HEK293T (cell line): Measurements from ENCODE around the gene NCAN.
"Not testable (repeated sequence)": the region's sequence is repeated elsewhere in the genome, so short reads cannot be mapped to it uniquely, and the experiment has no call there.

ENCODE experiments used
- CTCF ChIA-PET: fragments of 350-600 bp; formaldehyde crosslinking; extraction: SDS; loops from one replicate; lab custom pipeline; 2021; ENCODE audit warnings: antibody characterized with exemption, inconsistent platforms; lab: Yijun Ruan, JAX
- POLR2A ChIA-PET: fragments of 350-600 bp; formaldehyde crosslinking; extraction: SDS; loops from one replicate; lab custom pipeline; 2020; ENCODE audit warnings: antibody characterized with exemption, inconsistent platforms; lab: Yijun Ruan, JAX
- DNase-seq: peaks from one replicate; pipeline ENCODE4 v3.0.0; 2012; ENCODE audit warnings: mixed read lengths; ENCODE audit errors: extremely low spot score
- ARNT ChIP-seq: fragments of 450-650 bp; IDR thresholded peaks from 2 replicates; pipeline ENCODE4 v1.6.1; 2017; ENCODE audit warnings: mild to moderate bottlenecking
- BHLHE40 ChIP-seq: fragments of 450-650 bp; IDR thresholded peaks from 2 replicates; pipeline ENCODE4 v1.6.1; 2016; ENCODE audit warnings: mild to moderate bottlenecking, moderate library complexity, borderline replicate concordance
- CTBP1 ChIP-seq: fragments of 450-650 bp; IDR thresholded peaks from 2 replicates; pipeline ENCODE4 v1.6.1; 2016; ENCODE audit warnings: borderline replicate concordance
- ELF4 ChIP-seq: fragments of 450-650 bp; IDR thresholded peaks from 2 replicates; pipeline ENCODE4 v1.6.1; 2017; ENCODE audit warnings: antibody characterized with exemption
- FOXA1 ChIP-seq: fragments of 450-650 bp; IDR thresholded peaks from 2 replicates; pipeline ENCODE4 v1.6.1; 2016; ENCODE audit warnings: mild to moderate bottlenecking
- FOXK2 ChIP-seq: fragments of 450-650 bp; IDR thresholded peaks from 2 replicates; pipeline ENCODE4 v1.6.1; 2016; ENCODE audit warnings: mild to moderate bottlenecking
- FOXM1 ChIP-seq: fragments of 450-650 bp; IDR thresholded peaks from 2 replicates; pipeline ENCODE4 v1.6.1; 2017; ENCODE audit warnings: mild to moderate bottlenecking, borderline replicate concordance
- HDGF ChIP-seq: fragments of 450-650 bp; IDR thresholded peaks from 2 replicates; pipeline ENCODE4 v1.6.1; 2017; ENCODE audit warnings: antibody characterized with exemption, borderline replicate concordance
- L3MBTL2 ChIP-seq: fragments of 450-650 bp; conservative IDR thresholded peaks from 2 replicates; pipeline ENCODE4 v1.6.1; 2016; ENCODE audit warnings: mild to moderate bottlenecking
- LEF1 ChIP-seq: fragments of 450-650 bp; IDR thresholded peaks from 2 replicates; pipeline ENCODE4 v1.6.1; 2017; ENCODE audit warnings: mild to moderate bottlenecking, borderline replicate concordance
- NFRKB ChIP-seq: fragments of 450-650 bp; IDR thresholded peaks from 2 replicates; pipeline ENCODE4 v1.6.1; 2016; ENCODE audit warnings: mild to moderate bottlenecking, moderate library complexity
- SP1 ChIP-seq: fragments of 450-650 bp; IDR thresholded peaks from 2 replicates; pipeline ENCODE4 v1.6.1; 2017
- SUZ12 ChIP-seq: fragments of 450-650 bp; IDR thresholded peaks from 2 replicates; pipeline ENCODE4 v1.6.1; 2016; ENCODE audit warnings: mild to moderate bottlenecking
- TARDBP ChIP-seq: fragments of 450-650 bp; IDR thresholded peaks from 2 replicates; pipeline ENCODE4 v1.6.1; 2016
- ZNF384 ChIP-seq: fragments of 450-650 bp; IDR thresholded peaks from 2 replicates; pipeline ENCODE4 v1.6.1; 2016
- TF ChIP-seq, protein P1 (sequence below): fragments of 450-650 bp; IDR thresholded peaks from 2 replicates; pipeline ENCODE4 v1.6.1; 2016

The NCAN gene

DNA sequence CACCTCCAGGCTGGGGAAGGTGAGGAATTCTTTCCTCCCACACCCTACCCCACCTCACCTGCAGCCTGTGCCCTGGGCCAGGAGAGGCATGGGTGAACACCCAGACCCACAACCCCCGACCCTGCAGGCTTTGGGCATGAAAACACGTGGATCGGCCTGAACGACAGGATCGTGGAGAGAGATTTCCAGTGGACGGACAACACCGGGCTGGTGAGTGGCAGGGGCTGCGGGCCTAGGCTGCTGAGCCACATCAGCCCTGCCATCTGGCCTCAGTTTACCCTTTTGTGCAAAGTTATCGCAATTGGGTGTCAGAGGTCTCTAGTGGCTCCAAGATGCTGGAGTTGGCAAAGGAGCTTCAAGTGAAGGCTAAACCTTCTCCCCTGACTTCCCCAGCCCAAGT lies 28.7 kb downstream of the NCAN start:
- TF ChIP-seq SUZ12, result no peak
- TF ChIP-seq SP1, result no peak
- TF ChIP-seq ARNT, result no peak
- no peak for TF ChIP-seq L3MBTL2
- no peak for TF ChIP-seq FOXM1
- no peak for TF ChIP-seq FOXK2
- TF ChIP-seq FOXA1, result no peak
- no peak for TF ChIP-seq LEF1
- no peak for TF ChIP-seq BHLHE40
- no peak for TF ChIP-seq CTBP1
- ChIA-PET POLR2A (no interaction called here), CTCF (no interaction called here)
- no peak for DNase-seq

DNA sequence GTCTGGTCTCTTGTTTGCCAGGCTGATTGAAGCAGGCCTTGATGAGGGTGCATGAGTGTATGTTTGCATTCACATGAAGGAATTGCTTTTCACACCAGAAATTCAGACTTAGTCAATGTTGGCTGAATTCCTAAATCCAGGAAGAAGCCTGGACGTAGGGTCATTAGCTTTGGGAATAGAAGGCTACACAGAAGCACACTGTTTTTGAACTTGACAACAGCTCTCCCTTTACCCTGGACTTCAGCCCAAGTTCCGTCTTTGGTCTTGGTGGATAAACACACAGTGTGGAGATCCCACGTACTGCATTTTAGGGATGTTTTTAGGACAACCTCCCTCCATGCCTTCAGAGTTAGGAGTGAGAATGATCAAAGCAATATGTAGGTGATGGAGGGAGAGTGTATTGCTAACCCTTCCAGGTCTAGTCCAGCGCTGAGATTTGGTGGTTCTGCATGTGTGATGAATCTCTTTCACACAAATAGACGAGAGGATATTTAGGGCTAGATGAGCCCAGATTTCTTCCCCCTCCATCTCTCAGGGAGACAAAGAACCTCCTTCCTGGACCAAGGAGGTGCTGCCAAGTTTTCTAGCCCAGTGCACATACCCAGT lies 38.5 kb downstream of the NCAN start:
- ChIA-PET CTCF (no interaction called here), POLR2A (no interaction called here)
- TF ChIP-seq FOXK2, result no peak
- TF ChIP-seq FOXM1, result no peak
- no peak for TF ChIP-seq TARDBP
- TF ChIP-seq HDGF, result no peak
- no peak for TF ChIP-seq CTBP1
- TF ChIP-seq LEF1, result no peak
- no peak for DNase-seq

- POLR2A ChIA-PET, DNase-seq, CTCF ChIA-PET: not testable (repeated sequence)
These were observed 41.7 kb downstream of the NCAN start for GRCh38 chr19:19253409-19253808.

DNA sequence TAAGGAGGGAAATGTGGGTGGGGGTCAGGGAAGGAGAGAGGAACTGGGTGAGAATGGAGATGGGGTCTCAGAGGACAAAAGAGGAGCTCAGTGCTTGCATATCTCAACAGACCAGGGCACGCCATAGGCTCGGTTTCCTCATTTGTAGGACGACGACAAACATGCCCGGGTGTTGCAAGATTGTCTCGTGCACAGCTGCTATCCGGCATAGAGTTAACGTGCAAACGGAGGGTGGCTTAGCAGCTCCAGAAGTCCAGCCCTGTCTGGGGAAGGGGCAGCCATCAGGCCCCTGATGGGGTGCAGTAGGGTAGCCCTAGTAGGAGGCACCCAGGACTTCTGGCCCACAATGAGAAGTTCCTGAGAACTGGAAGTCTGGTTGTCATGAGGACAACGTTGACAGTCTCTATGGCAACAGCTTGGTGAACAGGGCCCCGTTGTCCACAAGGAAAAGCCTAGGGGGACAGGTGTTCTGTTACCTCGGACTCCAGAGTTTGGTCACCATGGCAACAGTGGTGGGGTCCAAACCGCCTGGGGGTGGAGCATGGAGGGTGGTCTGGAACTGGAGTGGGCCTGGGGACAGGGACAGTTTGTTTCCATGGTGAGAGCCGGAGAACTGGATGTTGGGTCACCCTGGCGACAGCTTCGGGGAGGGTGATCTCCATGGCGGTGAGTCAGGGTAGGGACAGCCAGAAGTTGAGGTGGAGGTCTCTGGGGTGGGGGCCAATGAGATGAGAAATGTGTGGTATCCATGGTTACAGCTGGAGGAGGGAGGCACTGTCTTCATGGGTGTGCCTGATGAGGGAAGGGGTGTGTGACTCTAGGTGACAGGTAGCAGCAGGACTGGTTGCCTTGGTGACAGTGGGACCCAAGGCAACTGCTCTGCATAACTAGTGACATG lies 44.6 kb downstream of the NCAN start:
- no peak for TF ChIP-seq BHLHE40
- ChIA-PET CTCF (no interaction called here), POLR2A (interaction anchor here (0.7 kb wide), 1 partner anchor 36 kb away, joined by 3 read pairs; no protein-coding TSS in a partner anchor)
- DNase-seq, result no peak

DNA sequence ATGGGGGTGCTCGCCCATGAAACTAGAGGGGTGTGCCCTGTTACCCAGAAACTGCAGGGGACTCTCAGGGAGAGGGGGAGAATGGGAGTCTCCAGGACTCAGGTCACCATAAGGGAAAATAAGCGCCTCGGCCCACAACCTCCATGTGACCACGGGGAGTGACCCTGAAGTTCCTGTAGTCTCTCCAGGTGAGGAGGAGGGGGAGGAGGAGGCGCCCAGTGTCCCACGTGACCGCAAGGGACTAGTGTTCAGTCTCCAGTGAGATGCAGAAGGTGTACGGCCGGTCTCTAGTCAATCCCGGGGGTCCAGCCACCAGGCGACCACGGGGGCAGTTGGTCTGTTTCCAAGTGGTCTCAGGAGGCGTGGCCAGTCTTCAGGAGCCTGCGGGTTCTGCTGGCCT lies 45.4 kb downstream of the NCAN start:
- CTCF ChIA-PET, result no interaction called here
- TF ChIP-seq ELF4, result no peak
- TF ChIP-seq TARDBP, result no peak
- no peak for TF ChIP-seq L3MBTL2
- TF ChIP-seq CTBP1, result no peak
- no peak for TF ChIP-seq ZNF384
- no peak for DNase-seq
- POLR2A ChIA-PET, result no interaction called here

DNA sequence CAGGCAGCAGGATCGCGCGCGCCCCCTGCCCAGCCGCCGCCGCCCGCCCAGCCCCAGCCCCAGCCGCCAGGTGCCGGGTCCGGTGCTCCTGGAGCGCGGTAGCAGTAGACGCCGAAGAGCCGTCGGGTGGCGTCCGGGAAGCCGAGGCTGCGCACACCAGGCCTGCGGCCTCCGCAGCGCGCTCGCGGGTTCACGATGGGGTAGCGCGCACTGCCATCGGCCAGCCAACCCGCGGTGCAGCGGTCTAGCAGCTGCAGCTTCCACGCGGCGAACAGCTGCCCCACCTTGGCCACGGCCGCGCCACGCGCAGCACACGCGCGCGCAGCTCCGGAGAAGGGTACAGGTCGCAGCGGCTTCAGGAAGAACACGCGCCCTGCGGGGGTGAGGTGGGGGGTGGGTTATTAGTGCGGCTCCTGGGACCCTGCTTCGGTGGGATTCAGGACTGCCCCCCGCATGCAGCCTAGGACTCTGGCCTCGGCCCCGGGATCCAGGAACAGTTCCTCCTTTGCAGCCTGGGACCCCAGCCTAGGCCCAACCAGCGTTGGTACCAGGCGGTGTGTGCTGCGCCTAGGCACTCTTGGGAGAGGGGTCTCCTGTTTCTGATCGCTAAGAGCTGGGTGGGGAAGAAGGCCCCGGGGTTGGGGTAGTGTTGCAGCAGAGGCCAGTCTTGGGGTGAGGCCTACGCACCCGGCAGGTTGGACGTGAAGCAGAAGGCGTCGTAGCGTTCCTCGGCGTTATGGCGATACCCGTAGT lies 46.3 kb downstream of the NCAN start:
- no peak for DNase-seq
- ChIA-PET CTCF (no interaction called here), POLR2A (no interaction called here)
- TF ChIP-seq HDGF, result no peak
- no peak for TF ChIP-seq ARNT
- no peak for TF ChIP-seq SUZ12
- TF ChIP-seq NFRKB, result no peak
- TF ChIP-seq L3MBTL2, result no peak
- TF ChIP-seq LEF1, result no peak
- TF ChIP-seq FOXK2, result no peak
- no peak for TF ChIP-seq SP1
- TF ChIP-seq, protein P1, sequence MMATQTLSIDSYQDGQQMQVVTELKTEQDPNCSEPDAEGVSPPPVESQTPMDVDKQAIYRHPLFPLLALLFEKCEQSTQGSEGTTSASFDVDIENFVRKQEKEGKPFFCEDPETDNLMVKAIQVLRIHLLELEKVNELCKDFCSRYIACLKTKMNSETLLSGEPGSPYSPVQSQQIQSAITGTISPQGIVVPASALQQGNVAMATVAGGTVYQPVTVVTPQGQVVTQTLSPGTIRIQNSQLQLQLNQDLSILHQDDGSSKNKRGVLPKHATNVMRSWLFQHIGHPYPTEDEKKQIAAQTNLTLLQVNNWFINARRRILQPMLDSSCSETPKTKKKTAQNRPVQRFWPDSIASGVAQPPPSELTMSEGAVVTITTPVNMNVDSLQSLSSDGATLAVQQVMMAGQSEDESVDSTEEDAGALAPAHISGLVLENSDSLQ, result no peak
- TF ChIP-seq FOXM1, result no peak
- no peak for TF ChIP-seq FOXA1
- TF ChIP-seq CTBP1, result no peak

- DNase-seq, result no peak
- CTCF ChIA-PET, result no interaction called here
- TF ChIP-seq BHLHE40, result no peak
- no peak for TF ChIP-seq NFRKB
- no peak for TF ChIP-seq L3MBTL2
- no peak for TF ChIP-seq ZNF384
- no peak for TF ChIP-seq FOXK2
- TF ChIP-seq FOXM1, result no peak
- POLR2A ChIA-PET, result no interaction called here
These were observed 47.0 kb downstream of the NCAN start for GRCh38 chr19:19258589-19259338.
